Esophagus squamous epithelium (tissue), 5 donors: ENCODE measurements around the gene STOX1. TPM values are rescaled to one million over a fixed set of nuclear protein-coding genes. Genes with fewer than 3 reads are reported as not detected.
"Not testable (repeated sequence)": the region's sequence is repeated elsewhere in the genome, so short reads cannot be mapped to it uniquely, and the experiment has no call there.

Experiments used
- DNase-seq: peaks from one replicate; lab custom pipeline; 2025; lab: John Stamatoyannopoulos, UW
- H3K27ac ChIP-seq, 4 donors: fragments of 200-600 bp; sonication (generic); one replicate each; pipeline ENCODE4 v1.5.1; 2016 to 2019; ENCODE audit warnings: mild to moderate bottlenecking in 1 of 4
- H3K27me3 ChIP-seq, 4 donors: fragments of 200-600 bp; sonication (generic); 1 replicate in 3 of 4; 2 replicates in 1 of 4; pipeline versions ENCODE4 v1.5.1 to v1.6.0; 2017 to 2021; ENCODE audit warnings: antibody characterized with exemption in 1 of 4
- H3K36me3 ChIP-seq, 3 donors: fragments of 200-600 bp; sonication (generic); one replicate each; pipeline ENCODE4 v1.5.1; 2016 to 2019
- H3K4me1 ChIP-seq, 3 donors: fragments of 200-600 bp; sonication (generic); one replicate each; pipeline ENCODE4 v1.5.1; 2017 to 2019
- H3K4me3 ChIP-seq, 4 donors: fragments of 200-600 bp; sonication (generic); 1 replicate in 3 of 4; 2 replicates in 1 of 4; pipeline ENCODE4 v1.5.1; 2016 to 2019; ENCODE audit warnings: mild to moderate bottlenecking in 2 of 4, moderate library complexity in 1 of 4
- H3K9me3 ChIP-seq, 3 donors: fragments of 200-600 bp; sonication (generic); one replicate each; pipeline ENCODE4 v1.5.1; 2016 to 2019
- CTCF ChIP-seq, 6 experiments: fragments of 450-650 bp in 4 of 6; fragments of 200-600 bp in 2 of 6; sonication (generic) in 2 of 6; IDR thresholded peaks; one replicate each; pipeline ENCODE4 v1.5.1; 2016 to 2019; ENCODE audit warnings: antibody characterized with exemption in 6 of 6, mild to moderate bottlenecking in 4 of 6, moderate library complexity in 4 of 6
- POLR2A ChIP-seq, 4 donors: fragments of 450-650 bp; IDR thresholded peaks; one replicate each; pipeline ENCODE4 v1.6.1; 2017; ENCODE audit warnings: antibody characterized with exemption in 4 of 4, mild to moderate bottlenecking in 4 of 4, moderate library complexity in 3 of 4
- WGBS, 2 donors: methylation state at CpG; one replicate each; pipeline ENCODE4 v1.1.5; 2018; 5-methylcytosine and 5-hydroxymethylcytosine counted together
- intact Hi-C: fragments of 100-400 bp; cut with DNase I; formaldehyde crosslinking; loops from one replicate; pipeline ENCODE4 v1.15.0; 2022
- total RNA-seq, 4 donors: library from RNA; depleted of rRNA; stranded (reverse); fragments of >200 nt; gene quantifications; one replicate each; pipeline ENCODE4 v1.1.0, GENCODE V29; 2016
- donor health status: DM: yes; HTN: yes; CAD: no.

The STOX1 gene
- total RNA-seq, 4 donors from 2014 or later, result 0.19 to 2.1 (median 1.5) TPM

GRCh38 chr10:68864611-68865010 lies 37.3 kb downstream of the STOX1 start:
- WGBS, 2 donors, result 79 to 94% methylated on average over 1 of the region's 1 CpG
- Histone ChIP-seq H3K27me3 (no peaks in the 10 kb centered on the region), H3K4me3 (no peak overlapping the region), H3K36me3 (no peaks in the 10 kb centered on the region), H3K9me3 (peaks cover 0 to 19% (median 15%) of the 10 kb centered on the region in 3 donors), H3K4me1 (peaks cover 0 to 6% (median 3%) of the 10 kb centered on the region in 3 donors), H3K27ac (no peak overlapping the region)
- intact Hi-C loops, result no loop called here
- TF ChIP-seq POLR2A (IDR thresholded peaks at IDR 0.05) (no peak), CTCF (IDR thresholded peaks at IDR 0.05) (no peak)
- DNase-seq, result no peak

- intact Hi-C loops, DNase-seq, H3K9me3 ChIP-seq, H3K27me3 ChIP-seq, H3K27ac ChIP-seq, H3K36me3 ChIP-seq, H3K4me3 ChIP-seq: not testable (repeated sequence)
- 64 to 76% methylated on average over 5 to 8 of the region's 8 CpGs for WGBS, 2 donors
- H3K4me1 ChIP-seq, result peaks cover 0 to 33% (median 13%) of the 10 kb centered on the region in 3 donors
Observed at GRCh38 chr10:68868173-68868572, 40.8 kb downstream of the STOX1 start.

GRCh38 chr10:68869623-68870022 lies 42.3 kb downstream of the STOX1 start:
- Histone ChIP-seq H3K27ac (peak overlapping the region in 3 of 4 donors; percentile 12 to 77 (median 65)), H3K4me3 (no peak overlapping the region), H3K36me3 (no peaks in the 10 kb centered on the region), H3K27me3 (no peaks in the 10 kb centered on the region), H3K9me3 (no peaks in the 10 kb centered on the region), H3K4me1 (peaks cover 0 to 33% (median 13%) of the 10 kb centered on the region in 3 donors)
- intact Hi-C loops, result no loop called here
- TF ChIP-seq POLR2A (IDR thresholded peaks at IDR 0.05) (no peak), CTCF (IDR thresholded peaks at IDR 0.05) (no peak)
- WGBS, 2 donors, result 65 to 75% methylated on average over 2 of the region's 2 CpGs
- no peak for DNase-seq

GRCh38 chr10:68870061-68870460 lies 42.7 kb downstream of the STOX1 start:
- no peak for TF ChIP-seq POLR2A (IDR thresholded peaks at IDR 0.05)
- TF ChIP-seq CTCF (IDR thresholded peaks at IDR 0.05), result no peak
- H3K27ac ChIP-seq, result peak overlapping the region in 3 of 4 donors; percentile 65 to 78 (median 77)
- no peak overlapping the region for H3K4me3 ChIP-seq
- intact Hi-C loops, result no loop called here
- no peaks in the 10 kb centered on the region for H3K27me3 ChIP-seq
- peaks cover 0 to 33% (median 13%) of the 10 kb centered on the region in 3 donors for H3K4me1 ChIP-seq
- DNase-seq, result no peak
- WGBS, 2 donors, result 60 to 89% methylated on average over 2 of the region's 2 CpGs
- H3K36me3 ChIP-seq, result no peaks in the 10 kb centered on the region
- no peaks in the 10 kb centered on the region for H3K9me3 ChIP-seq

GRCh38 chr10:68870545-68871104 lies 43.3 kb downstream of the STOX1 start:
- TF ChIP-seq POLR2A (IDR thresholded peaks at IDR 0.05) (no peak), CTCF (IDR thresholded peaks at IDR 0.05) (no peak)
- Histone ChIP-seq H3K4me3 (no peak overlapping the region), H3K36me3 (no peaks in the 10 kb centered on the region), H3K27me3 (no peaks in the 10 kb centered on the region), H3K27ac (peak overlapping the region; percentile 37 to 78 (median 71)), H3K4me1 (peaks cover 0 to 33% (median 13%) of the 10 kb centered on the region in 3 donors), H3K9me3 (no peaks in the 10 kb centered on the region)
- no peak for DNase-seq
- intact Hi-C loops, result no loop called here
- WGBS, 2 donors, result 38 to 65% methylated on average over 3 of the region's 3 CpGs
